ENCODE measurements around the gene APOH. TPM values are rescaled to one million over a fixed set of nuclear protein-coding genes. Genes with fewer than 3 reads are reported as not detected.

Gene APOH
- total RNA-seq, 1 donor from 2014 or later, result not detected

- intact Hi-C loops (cut with micrococcal nuclease), result no loop called here
- DNase-seq, result no peak
- no peak for ATAC-seq (ENCODE audit: low read depth)
- Mint-ChIP-seq H3K9me3 (peaks cover 3% of the 10 kb centered on the region), H3K27ac (no peak overlapping the region), H3K4me1 (no peaks in the 10 kb centered on the region), H3K27me3 (peaks cover 4% of the 10 kb centered on the region), H3K4me3 (no peak overlapping the region), H3K36me3 (ENCODE audit: low read depth) (peaks cover 2% of the 10 kb centered on the region)
- ChIA-PET POLR2A (no interaction called here), CTCF (no interaction called here)
- TF ChIP-seq, protein P1, sequence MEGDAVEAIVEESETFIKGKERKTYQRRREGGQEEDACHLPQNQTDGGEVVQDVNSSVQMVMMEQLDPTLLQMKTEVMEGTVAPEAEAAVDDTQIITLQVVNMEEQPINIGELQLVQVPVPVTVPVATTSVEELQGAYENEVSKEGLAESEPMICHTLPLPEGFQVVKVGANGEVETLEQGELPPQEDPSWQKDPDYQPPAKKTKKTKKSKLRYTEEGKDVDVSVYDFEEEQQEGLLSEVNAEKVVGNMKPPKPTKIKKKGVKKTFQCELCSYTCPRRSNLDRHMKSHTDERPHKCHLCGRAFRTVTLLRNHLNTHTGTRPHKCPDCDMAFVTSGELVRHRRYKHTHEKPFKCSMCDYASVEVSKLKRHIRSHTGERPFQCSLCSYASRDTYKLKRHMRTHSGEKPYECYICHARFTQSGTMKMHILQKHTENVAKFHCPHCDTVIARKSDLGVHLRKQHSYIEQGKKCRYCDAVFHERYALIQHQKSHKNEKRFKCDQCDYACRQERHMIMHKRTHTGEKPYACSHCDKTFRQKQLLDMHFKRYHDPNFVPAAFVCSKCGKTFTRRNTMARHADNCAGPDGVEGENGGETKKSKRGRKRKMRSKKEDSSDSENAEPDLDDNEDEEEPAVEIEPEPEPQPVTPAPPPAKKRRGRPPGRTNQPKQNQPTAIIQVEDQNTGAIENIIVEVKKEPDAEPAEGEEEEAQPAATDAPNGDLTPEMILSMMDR (IDR thresholded peaks at IDR 0.05), result no peak
Measured at GRCh38 chr17:66184392-66184791, 44.8 kb downstream of the APOH start.

DNA sequence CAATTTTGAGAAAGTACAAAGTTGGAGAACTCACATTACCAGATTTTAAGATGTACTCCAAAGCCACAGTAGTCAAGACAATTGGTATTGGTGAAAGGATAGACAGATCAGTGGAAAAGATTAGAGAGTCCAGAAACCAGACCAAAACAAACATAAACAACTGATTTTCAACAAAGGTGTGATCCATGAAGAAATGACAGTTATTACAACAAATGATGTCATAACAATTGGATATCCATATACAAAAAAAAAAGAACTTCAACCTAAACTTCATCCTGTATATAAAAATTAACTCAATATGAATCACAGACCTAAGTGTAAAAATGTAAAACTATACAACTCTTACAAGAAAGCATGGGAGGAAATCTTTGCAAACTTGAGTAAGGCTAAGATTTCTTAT is 45.7 kb downstream of the APOH start:
- H3K27ac Mint-ChIP-seq, result no peak overlapping the region
- peaks cover 3% of the 10 kb centered on the region for H3K9me3 Mint-ChIP-seq
- POLR2A ChIA-PET, result no interaction called here

DNA sequence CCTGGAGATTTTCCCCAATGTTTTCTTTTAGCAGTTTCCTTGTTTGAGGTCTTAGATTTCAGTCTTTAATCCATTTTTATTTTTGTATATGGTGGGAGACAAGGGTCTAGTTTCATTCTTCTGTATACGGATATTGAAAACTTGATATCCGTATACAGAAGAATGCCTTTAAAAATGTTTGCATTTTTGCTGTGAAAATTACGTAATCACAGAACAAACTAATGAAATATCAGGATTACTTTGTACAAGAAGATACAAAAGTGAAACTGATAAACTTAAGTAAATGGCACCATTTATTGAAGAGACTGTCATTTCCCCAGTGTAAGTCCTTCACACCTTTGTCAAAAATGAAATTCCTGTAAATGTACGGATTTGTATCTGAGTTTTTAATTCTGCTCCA is 50.6 kb downstream of the APOH start:
- DNase-seq (no peak), ATAC-seq (ENCODE audit: low read depth) (no peak)
- no peaks in the 10 kb centered on the region for H3K27me3 Mint-ChIP-seq
- intact Hi-C loops (cut with micrococcal nuclease), result no loop called here
- TF ChIP-seq, protein P1 (IDR thresholded peaks at IDR 0.05), result no peak
- peaks cover 2% of the 10 kb centered on the region for H3K36me3 Mint-ChIP-seq (ENCODE audit: low read depth)
- H3K27ac Mint-ChIP-seq, result no peak overlapping the region
- H3K9me3 Mint-ChIP-seq, result no peaks in the 10 kb centered on the region
- no peak overlapping the region for H3K4me3 Mint-ChIP-seq
- ChIA-PET CTCF (no interaction called here), POLR2A (no interaction called here)
- H3K4me1 Mint-ChIP-seq, result no peaks in the 10 kb centered on the region

More for the DNA sequence above, 45.7 kb downstream of the APOH start:
- H3K4me3 Mint-ChIP-seq, result no peak overlapping the region
- TF ChIP-seq, protein P1 (IDR thresholded peaks at IDR 0.05), result no peak
- DNase-seq (no peak), ATAC-seq (ENCODE audit: low read depth) (no peak)
- CTCF ChIA-PET, result no interaction called here
- H3K27me3 Mint-ChIP-seq, result peaks cover 2% of the 10 kb centered on the region
- no peaks in the 10 kb centered on the region for H3K4me1 Mint-ChIP-seq
- intact Hi-C loops (cut with micrococcal nuclease), result no loop called here
- peaks cover 2% of the 10 kb centered on the region for H3K36me3 Mint-ChIP-seq (ENCODE audit: low read depth)

- CTCF ChIA-PET, result no interaction called here
- H3K9me3 Mint-ChIP-seq, result no peaks in the 10 kb centered on the region
- no peak for DNase-seq
- H3K27me3 Mint-ChIP-seq, result no peaks in the 10 kb centered on the region
- intact Hi-C loops (cut with micrococcal nuclease), result no loop called here
- TF ChIP-seq, protein P1 (IDR thresholded peaks at IDR 0.05), result no peak
- no peaks in the 10 kb centered on the region for H3K36me3 Mint-ChIP-seq (ENCODE audit: low read depth)
- H3K4me1 Mint-ChIP-seq, result no peaks in the 10 kb centered on the region
- POLR2A ChIA-PET, result interaction anchor here (0.6 kb wide), 2 partner anchors 22 to 411 kb away, joined by 5 read pairs; no protein-coding TSS in a partner anchor
- no peak overlapping the region for H3K27ac Mint-ChIP-seq
- no peak overlapping the region for H3K4me3 Mint-ChIP-seq
- ATAC-seq (ENCODE audit: low read depth), result no peak
Measured at GRCh38 chr17:66177048-66177447, 52.2 kb downstream of the APOH start.

DNA sequence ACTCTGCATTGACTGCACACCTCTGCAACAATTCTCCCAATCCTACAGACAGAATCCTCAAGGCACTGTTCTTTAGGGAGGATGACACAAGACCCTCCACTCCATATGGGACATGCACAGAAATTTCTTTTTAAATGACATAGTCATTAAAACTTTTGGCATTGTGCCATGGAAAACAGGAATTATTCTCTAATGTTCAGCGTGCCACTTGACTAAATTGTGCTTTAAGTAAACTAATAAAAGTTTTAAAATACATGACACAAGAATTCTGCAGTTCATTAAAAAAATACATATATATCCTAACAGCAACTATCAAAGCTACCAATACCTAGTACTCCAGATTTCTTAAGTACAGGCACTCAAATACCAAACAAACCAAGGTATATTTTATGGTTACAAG is 53.3 kb downstream of the APOH start:
- ChIA-PET POLR2A (no interaction called here), CTCF (no interaction called here)
- no peaks in the 10 kb centered on the region for H3K36me3 Mint-ChIP-seq (ENCODE audit: low read depth)
- TF ChIP-seq, protein P1 (IDR thresholded peaks at IDR 0.05), result no peak
- H3K27me3 Mint-ChIP-seq, result no peaks in the 10 kb centered on the region
- H3K9me3 Mint-ChIP-seq, result no peaks in the 10 kb centered on the region
- DNase-seq, result no peak
- H3K4me3 Mint-ChIP-seq, result no peak overlapping the region
- no peak for ATAC-seq (ENCODE audit: low read depth)
- no peak overlapping the region for H3K27ac Mint-ChIP-seq
- intact Hi-C loops (cut with micrococcal nuclease), result no loop called here
- no peaks in the 10 kb centered on the region for H3K4me1 Mint-ChIP-seq

Data from activated B cell treated with CpG ODN at 0.5 μM for 24 hours (primary cell).